ENCODE results near the gene HSPA8.
"Not testable (repeated sequence)": the region's sequence is repeated elsewhere in the genome, so short reads cannot be mapped to it uniquely, and the experiment has no call there.

The HSPA8 gene

DNA sequence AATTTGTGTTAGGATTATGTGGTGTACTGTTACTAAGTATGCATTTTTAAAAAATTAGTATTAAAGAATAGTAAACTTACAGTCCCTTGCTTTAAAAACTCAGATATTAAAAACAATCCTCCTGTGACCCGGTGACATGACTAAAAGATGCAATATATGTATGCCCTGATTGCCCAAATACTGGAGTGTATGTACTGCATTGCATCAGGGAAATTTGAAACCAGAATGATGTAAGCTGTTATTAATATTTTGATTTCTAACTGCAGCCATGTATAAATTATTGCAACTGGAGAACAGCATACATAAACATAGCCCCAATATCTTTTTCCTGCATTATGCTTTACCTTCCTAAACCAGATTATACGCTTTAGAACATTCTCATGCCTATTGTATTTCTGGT is 3.7 kb upstream of the HSPA8 start:
- Histone ChIP-seq H3K4me3 (ENCODE audit: low read depth, low read length) (no peak overlapping the region), H3K27me3 (replicated peaks) (no peaks in the 10 kb centered on the region), H3K36me3 (replicated peaks) (peaks cover 8% of the 10 kb centered on the region), H3K27ac (peak overlapping the region; percentile 16)
- in situ Hi-C loops (cut with HindIII; ENCODE audit: low pct_ligation_motif_present, low sequenced_read_pairs) = no loop called here
- no peak for DNase-seq
- TF ChIP-seq, protein P1, sequence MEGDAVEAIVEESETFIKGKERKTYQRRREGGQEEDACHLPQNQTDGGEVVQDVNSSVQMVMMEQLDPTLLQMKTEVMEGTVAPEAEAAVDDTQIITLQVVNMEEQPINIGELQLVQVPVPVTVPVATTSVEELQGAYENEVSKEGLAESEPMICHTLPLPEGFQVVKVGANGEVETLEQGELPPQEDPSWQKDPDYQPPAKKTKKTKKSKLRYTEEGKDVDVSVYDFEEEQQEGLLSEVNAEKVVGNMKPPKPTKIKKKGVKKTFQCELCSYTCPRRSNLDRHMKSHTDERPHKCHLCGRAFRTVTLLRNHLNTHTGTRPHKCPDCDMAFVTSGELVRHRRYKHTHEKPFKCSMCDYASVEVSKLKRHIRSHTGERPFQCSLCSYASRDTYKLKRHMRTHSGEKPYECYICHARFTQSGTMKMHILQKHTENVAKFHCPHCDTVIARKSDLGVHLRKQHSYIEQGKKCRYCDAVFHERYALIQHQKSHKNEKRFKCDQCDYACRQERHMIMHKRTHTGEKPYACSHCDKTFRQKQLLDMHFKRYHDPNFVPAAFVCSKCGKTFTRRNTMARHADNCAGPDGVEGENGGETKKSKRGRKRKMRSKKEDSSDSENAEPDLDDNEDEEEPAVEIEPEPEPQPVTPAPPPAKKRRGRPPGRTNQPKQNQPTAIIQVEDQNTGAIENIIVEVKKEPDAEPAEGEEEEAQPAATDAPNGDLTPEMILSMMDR (IDR thresholded peaks at IDR 0.05; ENCODE audit: low read depth, low read length, missing control alignments) = no peak

GRCh38 chr11:123063826-123064657 is 2.1 kb upstream of the HSPA8 start:
- no peak for DNase-seq
- Histone ChIP-seq H3K4me3 (ENCODE audit: low read depth, low read length) (peak overlapping the region; percentile 81), H3K36me3 (replicated peaks) (peaks cover 24% of the 10 kb centered on the region), H3K27me3 (replicated peaks) (no peaks in the 10 kb centered on the region), H3K27ac (peak overlapping the region; percentile 100)
- in situ Hi-C loops (cut with HindIII; ENCODE audit: low pct_ligation_motif_present, low sequenced_read_pairs) = no loop called here
- TF ChIP-seq, protein P1 (IDR thresholded peaks at IDR 0.05; ENCODE audit: low read depth, low read length, missing control alignments) = no peak

- TF ChIP-seq, protein P1 (IDR thresholded peaks at IDR 0.05; ENCODE audit: low read depth, low read length, missing control alignments) = no peak
- Histone ChIP-seq H3K27ac (peak overlapping the region; percentile 100), H3K4me3 (ENCODE audit: low read depth, low read length) (peak overlapping the region; percentile 81), H3K27me3 (replicated peaks) (no peaks in the 10 kb centered on the region), H3K36me3 (replicated peaks) (peaks cover 33% of the 10 kb centered on the region)
- peak; percentile 53 for DNase-seq
- in situ Hi-C loops (cut with HindIII; ENCODE audit: low pct_ligation_motif_present, low sequenced_read_pairs) = no loop called here
These were observed 1.2 kb upstream of the HSPA8 start for GRCh38 chr11:123062892-123063825.

DNA sequence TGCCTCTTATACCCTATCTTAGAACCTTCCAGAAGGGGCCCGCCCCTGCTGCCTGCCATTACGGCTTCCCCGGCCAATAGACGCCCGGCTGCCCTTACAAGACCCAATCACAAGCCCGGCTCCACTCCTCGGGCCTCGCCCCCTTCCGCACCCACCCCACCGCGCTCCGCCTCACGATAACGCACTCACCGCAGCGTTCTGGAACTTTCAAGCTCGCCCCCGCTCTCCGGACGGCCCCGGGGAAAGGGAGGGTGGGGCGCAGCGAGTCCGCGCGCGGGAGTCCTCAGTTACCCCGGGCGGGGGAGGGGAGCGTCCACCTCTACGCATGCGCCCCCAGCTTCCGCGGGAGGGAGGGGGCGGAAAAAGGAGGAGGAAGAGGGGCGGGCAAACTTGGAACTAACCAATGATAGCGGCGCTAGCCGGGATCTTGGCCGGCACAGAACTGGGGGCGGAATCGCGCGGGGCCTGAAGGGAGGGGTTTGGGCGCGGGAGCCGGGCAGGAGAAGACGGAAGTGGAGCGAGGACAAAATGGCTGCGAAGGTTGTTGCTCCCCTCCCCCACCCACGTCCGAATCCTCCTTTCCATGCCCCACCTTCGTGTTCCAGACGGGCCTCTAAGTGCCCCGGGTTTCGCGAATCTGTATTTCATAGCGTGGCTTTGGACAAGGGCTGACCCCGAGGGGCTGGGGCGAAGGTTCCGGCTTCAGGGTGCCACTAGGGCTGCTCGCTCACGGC is 389 bp upstream of the HSPA8 start:
- TF ChIP-seq, protein P1 (IDR thresholded peaks at IDR 0.05; ENCODE audit: low read depth, low read length, missing control alignments) = no peak
- H3K27ac ChIP-seq = peak overlapping the region; percentile 100

DNA sequence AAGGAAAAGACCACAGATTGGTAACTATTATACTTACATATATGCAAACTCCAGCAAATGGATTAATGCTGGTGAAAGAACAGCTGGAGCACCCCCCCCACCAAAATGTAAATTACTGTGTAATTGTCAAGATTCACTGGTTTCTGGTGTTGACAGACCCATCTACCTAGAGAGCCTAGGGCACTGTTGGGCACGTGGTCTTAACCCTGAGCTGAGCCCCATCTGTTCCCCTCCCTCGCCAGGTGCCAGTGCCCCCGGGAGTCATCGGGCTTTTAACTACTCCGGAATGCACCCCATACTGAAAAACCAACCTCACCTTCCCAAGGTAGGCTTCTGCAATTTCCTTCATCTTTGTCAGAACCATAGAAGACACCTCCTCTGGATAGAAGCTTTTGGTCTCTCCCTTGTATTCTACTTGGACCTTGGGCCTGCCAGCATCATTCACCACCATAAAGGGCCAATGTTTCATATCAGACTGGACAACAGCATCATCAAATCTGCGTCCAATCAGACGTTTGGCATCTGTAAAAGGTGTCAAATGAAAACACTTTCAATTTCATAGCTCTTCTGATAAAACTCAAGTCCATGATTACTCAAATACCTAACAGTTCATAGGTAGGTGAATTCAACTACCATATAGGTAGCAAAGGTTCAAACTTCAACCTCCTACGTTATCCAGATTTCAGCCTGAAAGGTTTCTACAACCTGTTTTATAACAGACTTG is 1.5 kb downstream of the HSPA8 start:
- no peak for DNase-seq
- TF ChIP-seq, protein P1 (IDR thresholded peaks at IDR 0.05; ENCODE audit: low read depth, low read length, missing control alignments) = no peak
- Histone ChIP-seq H3K4me3 (ENCODE audit: low read depth, low read length) (peak overlapping the region; percentile 100), H3K36me3 (replicated peaks) (peaks cover 60% of the 10 kb centered on the region), H3K27ac (no peak overlapping the region), H3K27me3 (replicated peaks) (no peaks in the 10 kb centered on the region)
- in situ Hi-C loops (cut with HindIII; ENCODE audit: low pct_ligation_motif_present, low sequenced_read_pairs) = no loop called here

More for the DNA sequence above, 389 bp upstream of the HSPA8 start:
- Histone ChIP-seq H3K27me3 (replicated peaks) (no peaks in the 10 kb centered on the region), H3K36me3 (replicated peaks) (peaks cover 41% of the 10 kb centered on the region), H3K4me3 (ENCODE audit: low read depth, low read length) (peak overlapping the region; percentile 100)
- DNase-seq = peak; percentile 100
- in situ Hi-C loops (cut with HindIII; ENCODE audit: low pct_ligation_motif_present, low sequenced_read_pairs) = no loop called here

DNA sequence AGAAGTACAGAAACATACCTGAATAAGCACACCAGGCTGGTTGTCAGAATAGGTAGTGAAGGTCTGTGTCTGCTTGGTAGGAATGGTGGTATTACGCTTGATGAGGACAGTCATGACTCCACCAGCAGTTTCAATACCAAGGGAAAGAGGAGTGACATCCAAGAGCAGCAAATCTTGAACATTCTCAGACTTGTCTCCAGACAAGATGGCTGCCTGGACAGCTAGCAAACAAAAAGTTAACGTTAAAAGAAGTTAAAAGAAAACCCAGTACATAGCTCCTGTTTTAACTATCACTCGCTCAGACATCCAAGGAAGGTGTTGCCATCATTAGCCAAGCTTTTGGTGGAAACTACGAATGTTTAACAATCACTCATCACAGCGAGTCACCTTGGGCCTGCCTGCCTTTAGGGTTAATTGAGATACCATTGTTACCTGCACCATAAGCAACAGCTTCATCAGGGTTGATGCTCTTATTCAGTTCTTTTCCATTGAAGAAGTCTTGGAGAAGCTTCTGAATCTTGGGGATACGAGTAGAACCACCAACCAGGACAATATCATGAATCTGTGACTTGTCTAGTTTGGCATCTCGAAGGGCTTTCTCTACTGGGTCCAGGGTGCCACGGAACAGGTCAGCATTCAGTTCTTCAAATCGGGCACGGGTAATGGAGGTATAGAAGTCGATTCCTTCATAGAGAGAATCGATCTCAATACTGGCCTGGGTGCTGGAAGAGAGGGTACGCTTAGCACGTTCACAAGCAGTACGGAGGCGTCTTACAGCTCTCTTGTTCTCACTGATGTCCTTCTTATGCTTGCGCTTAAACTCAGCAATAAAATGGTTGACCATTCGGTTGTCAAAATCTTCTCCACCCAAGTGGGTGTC is 2.7 kb downstream of the HSPA8 start:
- Histone ChIP-seq H3K4me3 (ENCODE audit: low read depth, low read length) (peak overlapping the region; percentile 100), H3K36me3 (replicated peaks) (peaks cover 64% of the 10 kb centered on the region)
- H3K27me3 ChIP-seq (replicated peaks); H3K27ac ChIP-seq; in situ Hi-C loops (cut with HindIII; ENCODE audit: low pct_ligation_motif_present, low sequenced_read_pairs); DNase-seq: not testable (repeated sequence)
